OCI-LY3 (cell line): ENCODE results near the gene PDGFA.

Experiments
- CTCF ChIP-seq: fragments of 200-600, 300-600 bp; sonication (generic); IDR thresholded peaks from 2 replicates; pipeline ENCODE4 v1.5.1; 2014; ENCODE audit warnings: antibody characterized with exemption, low read length, low read depth
- EZH2phosphoT487 ChIP-seq: fragments of 200-600 bp; shearing (Covaris generic); IDR thresholded peaks from 2 replicates; pipeline ENCODE4 v1.6.1; 2018; ENCODE audit warnings: antibody characterized with exemption, mixed run types, low read depth

DNA sequence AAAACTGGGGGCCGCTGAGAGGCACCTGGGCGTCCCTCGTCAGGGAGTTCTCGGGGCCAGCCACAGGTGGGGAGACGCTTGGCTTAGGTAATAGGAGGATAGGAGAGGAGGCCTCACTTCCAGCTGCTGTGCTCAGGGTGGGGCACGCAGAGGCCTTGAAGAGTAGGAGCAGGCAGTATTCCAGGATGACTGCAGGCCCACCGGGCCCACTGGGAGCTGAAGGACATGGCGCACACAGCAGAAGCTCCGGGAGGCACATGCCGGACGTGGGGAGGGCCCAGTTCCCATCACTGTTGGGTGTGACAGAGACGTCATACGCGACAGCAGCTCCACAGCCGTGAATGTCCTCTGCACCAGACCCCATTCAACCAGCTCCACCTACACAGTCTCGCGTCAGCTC, 22.0 kb upstream of the PDGFA start:
- no peak for TF ChIP-seq CTCF
- TF ChIP-seq EZH2phosphoT487, result no peak
